ENCODE data around the gene FUZ.

- no peak for TF ChIP-seq CTCF (IDR thresholded peaks at IDR 0.05)
- TF ChIP-seq POLR2A (IDR thresholded peaks at IDR 0.05) = no peak
Measured at GRCh38 chr19:49775742-49776370, 37.2 kb downstream of the FUZ start.
